Spleen (tissue), 11 donors: ENCODE measurements around the gene DVL1. TPM values are rescaled to one million over a fixed set of nuclear protein-coding genes. Genes with fewer than 3 reads are reported as not detected.
"Not testable (repeated sequence)": the region's sequence is repeated elsewhere in the genome, so short reads cannot be mapped to it uniquely, and the experiment has no call there.

Source experiments
- DNase-seq: peaks from one replicate; pipeline ENCODE4 v3.0.0-alpha.2; 2020
- H3K27ac ChIP-seq, 8 donors: fragments of 200-600 bp; sonication (generic) in 7 of 8; 1 replicate in 4 of 8; 2 replicates in 4 of 8; pipeline versions ENCODE4 v1.5.0 to v1.8.0; 2016 to 2021; ENCODE audit warnings: inconsistent platforms in 4 of 8, mild to moderate bottlenecking in 4 of 8, moderate library complexity in 1 of 8
- H3K27me3 ChIP-seq, 7 donors: fragments of 200-600 bp; sonication (generic) in 6 of 7; replicated peaks in 1 of 7; 1 replicate in 4 of 7; 2 replicates in 3 of 7; pipeline versions ENCODE4 v1.5.0 to v1.8.0; 2016 to 2021; ENCODE audit warnings: inconsistent platforms in 3 of 7, mild to moderate bottlenecking in 1 of 7
- H3K36me3 ChIP-seq, 6 donors: fragments of 200-600 bp; sonication (generic) in 5 of 6; 1 replicate in 4 of 6; 2 replicates in 2 of 6; pipeline versions ENCODE4 v1.5.0 to v1.8.0; 2016 to 2021; ENCODE audit warnings: inconsistent platforms in 2 of 6
- H3K4me1 ChIP-seq, 6 donors: fragments of 200-600 bp; sonication (generic) in 5 of 6; 1 replicate in 3 of 6; 2 replicates in 3 of 6; pipeline versions ENCODE4 v1.5.0 to v1.8.0; 2016 to 2021; ENCODE audit warnings: inconsistent platforms in 3 of 6
- H3K4me3 ChIP-seq, 8 donors: fragments of 200-600 bp; sonication (generic) in 7 of 8; 1 replicate in 4 of 8; 2 replicates in 4 of 8; pipeline versions ENCODE4 v1.5.0 to v1.8.0; 2016 to 2021; ENCODE audit warnings: inconsistent platforms in 4 of 8, mild to moderate bottlenecking in 4 of 8, moderate library complexity in 2 of 8
- H3K9me3 ChIP-seq, 8 donors: fragments of 200-600 bp; sonication (generic) in 7 of 8; 1 replicate in 4 of 8; 2 replicates in 4 of 8; pipeline versions ENCODE4 v1.5.0 to v1.8.0; 2016 to 2021; ENCODE audit warnings: inconsistent platforms in 4 of 8
- POLR2A ChIP-seq, 3 donors: fragments of 450-650 bp; IDR thresholded peaks; one replicate each; pipeline ENCODE4 v1.5.1; 2017; ENCODE audit warnings: antibody characterized with exemption in 3 of 3, mild to moderate bottlenecking in 1 of 3
- POLR2AphosphoS5 ChIP-seq, 3 donors: sonication (generic); formaldehyde crosslinking; IDR thresholded peaks; one replicate each; pipeline ENCODE4 v1.5.1; 2017; ENCODE audit warnings: antibody characterized with exemption in 3 of 3
- WGBS, 5 donors: extraction: QIAGEN DNeasy Blood & Tissue Kit in 3 of 5; methylation state at CpG; one replicate each; pipeline versions ENCODE4 v1.1.5 to v1.1.7; 2013 to 2018; 5-methylcytosine and 5-hydroxymethylcytosine counted together
- intact Hi-C: fragments of 100-400 bp; cut with DNase I; formaldehyde crosslinking; loops from one replicate; pipeline ENCODE4 v1.15.0; 2023; ENCODE audit warnings: low total_unique reads
- polyA plus RNA-seq, 3 donors: library from polyadenylated mRNA; stranded (reverse); fragments of 200-250 nt; gene quantifications; one replicate each; pipeline ENCODE4 v1.2.1, GENCODE V29; 2013
- total RNA-seq, 7 donors: library from RNA; depleted of rRNA in 3 of 7; stranded (reverse); fragments of >200 nt in 3 of 7; fragmentation: NEBNext Ultra II Directional in 4 of 7; extraction: Animal tissue kit (Norgen Biotek cat#: 25700) in 4 of 7; gene quantifications; one replicate each; pipeline versions ENCODE4 v1.1.0 to v1.2.1, GENCODE V29; 2016 to 2021
- TF ChIP-seq, protein P1 (sequence below), 11 experiments: fragments of 200-600 bp in 7 of 11; fragments of 450-650 bp in 4 of 11; sonication (generic) in 4 of 11; IDR thresholded peaks in 8 of 11; conservative IDR thresholded peaks in 3 of 11; 1 replicate in 7 of 11; 2 replicates in 4 of 11; pipeline versions ENCODE4 v1.4.0 to v1.8.0; 2016 to 2021; ENCODE audit warnings: antibody characterized with exemption in 11 of 11, inconsistent platforms in 4 of 11, mild to moderate bottlenecking in 1 of 11
- donor health status: healthy with polysubstance abuse.
- donor health status: DM: no; HTN: no; CAD: no; lungs with moderate emphysema.
- donor health status: DM: no; HTN: no; CAD: no.
- donor health status: Bipolar disorder and iron deficiency.
- donor health status: healthy.
- donor health status: DM: no; HTN: no; CAD: no.
- donor health status: DM: yes; HTN: yes; CAD: no.

The DVL1 gene
- total and polyA plus RNA-seq, 10 donors = 18.1 to 59.1 (median 39.2) TPM

DNA sequence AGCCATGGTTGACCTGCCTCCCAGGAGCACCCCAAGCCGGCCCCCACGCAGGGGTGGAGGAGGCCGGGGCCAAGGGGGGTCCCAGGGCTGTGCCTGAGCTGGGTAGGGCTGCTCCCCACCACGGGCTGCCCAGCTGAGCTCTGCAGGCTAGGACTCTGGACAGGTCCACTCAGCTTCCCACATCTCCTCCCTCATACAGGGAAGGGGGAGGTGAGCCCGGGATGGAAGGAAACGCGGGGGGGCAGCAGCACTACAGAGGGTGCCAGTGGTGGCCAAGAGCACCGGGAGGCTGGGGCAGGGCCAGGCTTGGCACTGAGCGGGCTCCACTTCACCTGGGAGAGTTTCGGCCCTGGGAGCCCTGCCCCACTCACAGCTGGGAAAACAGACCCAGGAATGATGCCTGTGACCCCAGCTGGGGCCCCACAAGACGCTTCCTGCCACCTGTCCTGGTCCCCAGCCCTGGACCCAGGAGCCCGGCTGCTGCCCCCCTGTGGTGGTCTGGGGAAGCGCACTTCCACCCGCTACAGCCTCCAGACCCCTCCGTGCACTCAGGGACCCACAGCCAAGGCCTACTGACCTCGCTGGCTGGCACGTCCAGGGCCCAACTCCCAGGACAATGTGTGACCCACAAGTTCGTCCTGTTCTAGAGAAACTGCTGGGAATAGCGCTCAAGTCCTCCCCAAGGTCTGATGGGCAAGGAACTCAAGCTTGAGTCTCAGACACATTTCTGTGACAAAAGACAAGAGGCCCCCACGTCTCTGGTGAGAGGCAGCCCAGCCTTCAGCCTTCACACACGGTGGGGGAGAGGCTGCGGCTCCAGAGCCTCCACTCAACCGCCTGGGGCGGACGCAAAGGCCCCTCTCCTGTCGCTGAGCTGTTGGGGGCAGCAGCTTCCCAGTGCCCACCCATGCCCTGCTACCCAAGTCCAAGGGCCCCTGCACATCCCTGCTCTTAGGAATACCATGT, 22.8 kb upstream of the DVL1 start:
- H3K4me3 ChIP-seq = peak overlapping the region in 1 of 8 donors; percentile 43
- WGBS, 5 donors = 13 to 33% (median 29%) methylated on average over 19 to 26 of the region's 26 CpGs
- H3K4me1 ChIP-seq = peaks cover 22 to 53% (median 46%) of the 10 kb centered on the region in 6 donors
- peaks cover 0 to 20% (median 9%) of the 10 kb centered on the region in 6 donors for H3K36me3 ChIP-seq
- no peaks in the 10 kb centered on the region for H3K27me3 ChIP-seq
- peak; percentile 93 for DNase-seq
- intact Hi-C loops = no loop called here
- peaks cover 0 to 4% (median 0%) of the 10 kb centered on the region in 8 donors for H3K9me3 ChIP-seq
- peak overlapping the region in 3 of 8 donors; percentile 49 to 63 (median 58) for H3K27ac ChIP-seq
- TF ChIP-seq, protein P1, sequence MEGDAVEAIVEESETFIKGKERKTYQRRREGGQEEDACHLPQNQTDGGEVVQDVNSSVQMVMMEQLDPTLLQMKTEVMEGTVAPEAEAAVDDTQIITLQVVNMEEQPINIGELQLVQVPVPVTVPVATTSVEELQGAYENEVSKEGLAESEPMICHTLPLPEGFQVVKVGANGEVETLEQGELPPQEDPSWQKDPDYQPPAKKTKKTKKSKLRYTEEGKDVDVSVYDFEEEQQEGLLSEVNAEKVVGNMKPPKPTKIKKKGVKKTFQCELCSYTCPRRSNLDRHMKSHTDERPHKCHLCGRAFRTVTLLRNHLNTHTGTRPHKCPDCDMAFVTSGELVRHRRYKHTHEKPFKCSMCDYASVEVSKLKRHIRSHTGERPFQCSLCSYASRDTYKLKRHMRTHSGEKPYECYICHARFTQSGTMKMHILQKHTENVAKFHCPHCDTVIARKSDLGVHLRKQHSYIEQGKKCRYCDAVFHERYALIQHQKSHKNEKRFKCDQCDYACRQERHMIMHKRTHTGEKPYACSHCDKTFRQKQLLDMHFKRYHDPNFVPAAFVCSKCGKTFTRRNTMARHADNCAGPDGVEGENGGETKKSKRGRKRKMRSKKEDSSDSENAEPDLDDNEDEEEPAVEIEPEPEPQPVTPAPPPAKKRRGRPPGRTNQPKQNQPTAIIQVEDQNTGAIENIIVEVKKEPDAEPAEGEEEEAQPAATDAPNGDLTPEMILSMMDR (IDR thresholded peaks at IDR 0.05 in 8 of 11, conservative IDR thresholded peaks at IDR 0.05 in 3 of 11) = peak; percentile 77 to 98 (median 96)
- TF ChIP-seq POLR2A (IDR thresholded peaks at IDR 0.05) = no peak
- TF ChIP-seq POLR2AphosphoS5 (IDR thresholded peaks at IDR 0.05) = peak in 2 of 3 donors; percentile 49 to 73

DNA sequence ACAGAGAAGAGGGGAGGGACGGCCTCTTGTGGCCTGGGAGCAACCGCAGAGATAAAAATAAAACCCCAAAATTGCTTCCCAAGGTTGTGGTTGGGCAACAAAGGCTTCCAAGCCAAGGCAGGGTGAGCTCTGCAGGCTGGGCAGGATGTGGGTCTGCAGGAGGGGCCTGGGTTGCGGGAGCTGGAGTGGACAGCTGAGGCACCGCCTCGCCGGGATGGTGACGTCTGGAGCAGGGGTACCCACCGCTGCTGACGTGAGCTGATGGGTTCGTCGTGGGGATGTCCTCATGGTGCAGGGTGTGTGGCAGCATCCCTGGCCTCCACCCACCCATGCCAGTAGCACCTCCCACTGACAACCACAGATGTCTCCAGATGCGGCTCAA, 22.1 kb upstream of the DVL1 start:
- H3K4me1 ChIP-seq = peaks cover 22 to 50% (median 45%) of the 10 kb centered on the region in 6 donors
- H3K36me3 ChIP-seq = peaks cover 0 to 20% (median 9%) of the 10 kb centered on the region in 6 donors
- H3K9me3 ChIP-seq = peaks cover 0 to 6% (median 0%) of the 10 kb centered on the region in 8 donors
- no peaks in the 10 kb centered on the region for H3K27me3 ChIP-seq
- no peak for DNase-seq
- intact Hi-C loops = no loop called here
- H3K27ac ChIP-seq = peak overlapping the region in 2 of 8 donors; percentile 58 to 63
- TF ChIP-seq POLR2A (IDR thresholded peaks at IDR 0.05) (no peak), POLR2AphosphoS5 (IDR thresholded peaks at IDR 0.05) (peak; percentile 0 to 25 (median 2))
- 22 to 37% (median 24%) methylated on average over 10 to 12 of the region's 12 CpGs for WGBS, 5 donors
- peak overlapping the region in 1 of 8 donors; percentile 43 for H3K4me3 ChIP-seq

GRCh38 chr1:1370771-1371300, 21.6 kb upstream of the DVL1 start:
- WGBS, 5 donors = 73 to 86% (median 79%) methylated on average over 4 to 16 of the region's 16 CpGs
- DNase-seq = no peak
- no peak overlapping the region for H3K4me3 ChIP-seq
- TF ChIP-seq, protein P1 (IDR thresholded peaks at IDR 0.05 in 8 of 11, conservative IDR thresholded peaks at IDR 0.05 in 3 of 11) = no peak
- TF ChIP-seq POLR2A (IDR thresholded peaks at IDR 0.05) = no peak
- TF ChIP-seq POLR2AphosphoS5 (IDR thresholded peaks at IDR 0.05) = peak; percentile 6 to 31 (median 14)
- peaks cover 0 to 20% (median 9%) of the 10 kb centered on the region in 6 donors for H3K36me3 ChIP-seq
- H3K27ac ChIP-seq = no peak overlapping the region
- H3K9me3 ChIP-seq = peaks cover 0 to 6% (median 0%) of the 10 kb centered on the region in 8 donors
- peaks cover 18 to 44% (median 40%) of the 10 kb centered on the region in 6 donors for H3K4me1 ChIP-seq
- H3K27me3 ChIP-seq = no peaks in the 10 kb centered on the region
- intact Hi-C loops = no loop called here

DNA sequence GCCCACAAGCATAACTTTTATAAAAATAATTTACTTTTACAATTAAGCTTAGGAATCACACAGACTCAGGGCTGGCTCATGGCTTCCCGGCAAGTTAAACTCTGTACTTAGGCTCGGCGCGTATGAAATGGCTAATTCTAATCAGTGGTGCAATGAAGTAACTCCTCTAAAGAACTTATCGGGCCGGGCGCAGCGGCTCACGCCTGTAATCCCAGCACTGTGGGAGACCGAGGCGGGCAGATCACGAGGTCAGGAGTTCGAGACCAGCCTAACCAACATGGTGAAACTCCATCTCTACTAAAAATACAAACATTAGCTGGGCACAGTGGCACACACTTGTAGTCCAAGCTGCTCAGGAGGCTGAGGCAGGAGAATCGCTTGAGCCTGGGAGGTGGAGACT, 20.9 kb upstream of the DVL1 start:
- 90 to 95% (median 94%) methylated on average over 14 of the region's 14 CpGs for WGBS, 5 donors
- DNase-seq, H3K27me3 ChIP-seq, H3K9me3 ChIP-seq, H3K4me3 ChIP-seq, intact Hi-C loops, H3K27ac ChIP-seq: not testable (repeated sequence)
- H3K4me1 ChIP-seq = peaks cover 16 to 42% (median 38%) of the 10 kb centered on the region in 6 donors
- H3K36me3 ChIP-seq = peaks cover 0 to 20% (median 9%) of the 10 kb centered on the region in 6 donors
